Left ventricle myocardium inferior (tissue), 1 donor: Measurements from ENCODE around the gene OTOGL. TPM values are rescaled to one million over a fixed set of nuclear protein-coding genes. Genes with fewer than 3 reads are reported as not detected.
A peak's percentile ranks its signal among the peaks of the same experiment; 100 is the strongest.

Experiments
- DNase-seq: peaks from one replicate; pipeline ENCODE4 v3.0.0-alpha.2; 2020
- H3K27ac ChIP-seq: fragments of 200-600 bp; replicated peaks from 2 replicates; pipeline ENCODE4 v1.8.0; 2021
- H3K27me3 ChIP-seq: fragments of 200-600 bp; 2 replicates; pipeline ENCODE4 v1.8.0; 2021; ENCODE audit warnings: low read depth
- H3K36me3 ChIP-seq: fragments of 200-600 bp; 2 replicates; pipeline ENCODE4 v1.8.0; 2021
- H3K4me1 ChIP-seq: fragments of 200-600 bp; 2 replicates; pipeline ENCODE4 v1.8.0; 2021
- H3K4me3 ChIP-seq: fragments of 200-600 bp; 2 replicates; pipeline ENCODE4 v1.8.0; 2021; ENCODE audit warnings: mild to moderate bottlenecking, moderate library complexity
- H3K9me3 ChIP-seq: fragments of 200-600 bp; replicated peaks from 2 replicates; pipeline ENCODE4 v1.8.0; 2021
- CTCF ChIP-seq: fragments of 200-600 bp; IDR thresholded peaks from 2 replicates; pipeline ENCODE4 v1.8.0; 2021; ENCODE audit warnings: antibody characterized with exemption, mild to moderate bottlenecking, borderline replicate concordance
- intact Hi-C: fragments of 100-400 bp; cut with micrococcal nuclease; formaldehyde crosslinking; loops from one replicate; pipeline ENCODE4 v1.11.0; 2022
- total RNA-seq: library from RNA; stranded (reverse); fragmentation: NEBNext Ultra II Directional; extraction: Animal tissue kit (Norgen Biotek cat#: 25700); gene quantifications from one replicate; pipeline ENCODE4 v1.2.1, GENCODE V29; 2021
- donor health status: DM: no; HTN: yes; CAD: no; lungs with severe emphysema.

The OTOGL gene
- total RNA-seq, 1 donor from 2014 or later: 0.27 TPM

DNA sequence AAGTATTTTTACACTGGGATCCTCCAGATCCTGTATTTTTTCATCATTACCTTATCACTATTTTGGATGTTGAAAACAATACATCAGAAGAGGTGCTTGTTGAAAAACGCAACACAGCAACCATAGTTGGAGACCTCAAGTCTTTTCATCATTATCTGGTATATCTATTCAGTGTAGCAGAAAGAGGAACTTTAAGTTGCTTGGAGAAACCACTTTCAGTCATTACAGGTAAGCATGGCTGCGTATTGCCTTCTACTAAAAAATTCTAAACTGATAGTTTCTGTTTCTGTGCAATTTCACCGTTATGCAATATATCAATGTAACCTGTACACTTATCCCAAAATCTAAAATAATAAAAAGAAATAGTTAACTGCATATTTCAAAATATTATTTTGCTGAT is 312.4 kb downstream of the OTOGL start:
- DNase-seq: no peak
- no peak for TF ChIP-seq CTCF
- intact Hi-C loops: loop anchor here (10.0 kb wide), 2 partner anchors 183 to 353 kb away; no protein-coding TSS in a partner anchor

GRCh38 chr12:80412343-80412953 is 313.1 kb downstream of the OTOGL start:
- intact Hi-C loops: loop anchor here (10.0 kb wide), 2 partner anchors 182 to 352 kb away; no protein-coding TSS in a partner anchor

More for the DNA sequence above, 312.4 kb downstream of the OTOGL start:
- Histone ChIP-seq H3K27ac (no peak overlapping the region), H3K9me3 (no peaks in the 10 kb centered on the region), H3K36me3 (no peaks in the 10 kb centered on the region), H3K4me3 (no peak overlapping the region), H3K27me3 (no peaks in the 10 kb centered on the region), H3K4me1 (no peaks in the 10 kb centered on the region)

GRCh38 chr12:80413462-80413861 is 314.1 kb downstream of the OTOGL start:
- Histone ChIP-seq H3K36me3 (no peaks in the 10 kb centered on the region), H3K4me1 (no peaks in the 10 kb centered on the region), H3K27ac (no peak overlapping the region), H3K9me3 (no peaks in the 10 kb centered on the region), H3K27me3 (no peaks in the 10 kb centered on the region), H3K4me3 (no peak overlapping the region)
- DNase-seq: no peak
- TF ChIP-seq CTCF: no peak
- intact Hi-C loops: loop anchor here (10.0 kb wide), 2 partner anchors 181 to 351 kb away; no protein-coding TSS in a partner anchor

More at GRCh38 chr12:80412343-80412953, 313.1 kb downstream of the OTOGL start:
- DNase-seq: no peak
- Histone ChIP-seq H3K9me3 (no peaks in the 10 kb centered on the region), H3K4me1 (no peaks in the 10 kb centered on the region), H3K27ac (no peak overlapping the region), H3K4me3 (no peak overlapping the region), H3K36me3 (no peaks in the 10 kb centered on the region), H3K27me3 (no peaks in the 10 kb centered on the region)
- peak; percentile 85 for TF ChIP-seq CTCF

DNA sequence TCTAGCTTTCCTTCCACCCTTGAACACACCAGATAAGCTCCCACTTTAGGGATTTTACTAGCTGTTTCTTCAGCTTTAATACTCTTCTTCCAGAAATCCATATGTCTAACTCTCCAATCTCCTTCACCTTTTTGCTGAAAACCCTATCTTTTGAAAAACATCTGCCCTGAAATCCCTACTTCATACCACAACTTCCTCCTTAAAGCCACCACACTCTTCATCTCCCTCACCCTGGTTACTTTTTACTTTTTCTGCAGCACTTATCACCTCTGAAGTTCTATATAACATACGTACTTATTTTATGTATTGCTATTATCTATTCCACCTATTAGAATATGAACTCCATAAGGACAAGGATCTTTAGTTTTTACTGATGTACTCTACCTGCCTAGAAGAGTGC is 316.1 kb downstream of the OTOGL start:
- no peaks in the 10 kb centered on the region for H3K36me3 ChIP-seq
- no peak overlapping the region for H3K4me3 ChIP-seq
- H3K27me3 ChIP-seq: no peaks in the 10 kb centered on the region
- DNase-seq: no peak
- intact Hi-C loops: loop anchor here (10.0 kb wide), 2 partner anchors 179 to 349 kb away; no protein-coding TSS in a partner anchor
- no peaks in the 10 kb centered on the region for H3K4me1 ChIP-seq
- TF ChIP-seq CTCF: no peak
- H3K9me3 ChIP-seq: no peaks in the 10 kb centered on the region
- no peak overlapping the region for H3K27ac ChIP-seq

GRCh38 chr12:80419644-80420043 is 320.3 kb downstream of the OTOGL start:
- intact Hi-C loops: loop anchor here (10.0 kb wide), 2 partner anchors 175 to 345 kb away; no protein-coding TSS in a partner anchor
- Histone ChIP-seq H3K4me1 (no peaks in the 10 kb centered on the region), H3K36me3 (no peaks in the 10 kb centered on the region), H3K27ac (no peak overlapping the region), H3K4me3 (no peak overlapping the region), H3K27me3 (no peaks in the 10 kb centered on the region), H3K9me3 (no peaks in the 10 kb centered on the region)
- TF ChIP-seq CTCF: no peak
- no peak for DNase-seq
